Measurements from ENCODE around the gene AKT2. TPM values are rescaled to one million over a fixed set of nuclear protein-coding genes. Genes with fewer than 3 reads are reported as not detected.

AKT2 gene
- total RNA-seq, 1 experiment from 2014 or later: 141 TPM

GRCh38 chr19:40326201-40326600 is 41.1 kb upstream of the AKT2 start:
- ChIA-PET POLR2A (no interaction called here), RAD21 (ENCODE audit: low non-redundant PET in 1 of 2, low total read pairs in 2 of 2, uncharacterized antibody in 2 of 2, unreplicated experiment in 2 of 2) (no interaction called here), CTCF (no interaction called here)
- DNase-seq (ENCODE audit: low read depth, low spot score): no peak
- H2AFZ ChIP-seq (ENCODE audit: low read depth, low read length, poor library complexity, severe bottlenecking): no peak overlapping the region
- no peaks in the 10 kb centered on the region for H3K4me1 ChIP-seq (ENCODE audit: control insufficient read depth in 1 of 2, insufficient read depth in 2 of 2, low read length in 2 of 2)
- no peak for ATAC-seq
- H3K9me3 ChIP-seq (ENCODE audit: control insufficient read depth in 1 of 2, insufficient read depth in 1 of 2, low read depth in 1 of 2, low read length in 2 of 2): no peaks in the 10 kb centered on the region
- H3K9ac ChIP-seq (ENCODE audit: low read length): no peak overlapping the region
- no peak overlapping the region for H3K4me3 ChIP-seq (replicated peaks in 1 of 2; ENCODE audit: low read depth in 1 of 2, low read length in 2 of 2)
- no peak overlapping the region for H3K27ac ChIP-seq (ENCODE audit: low read depth, low read length)
- H3K79me2 ChIP-seq (ENCODE audit: insufficient read depth, low read length): no peaks in the 10 kb centered on the region
- TF ChIP-seq ZNF274 (IDR thresholded peaks at IDR 0.05; ENCODE audit: low read depth, low read length) (no peak), CTCF (IDR thresholded peaks at IDR 0.05 in 2 of 3, conservative IDR thresholded peaks at IDR 0.05 in 1 of 3; ENCODE audit: borderline replicate concordance in 1 of 3, insufficient read depth in 1 of 3, low read depth in 2 of 3, low read length in 2 of 3) (no peak), ZFX (IDR thresholded peaks at IDR 0.05) (no peak), SIN3A (IDR thresholded peaks at IDR 0.05; ENCODE audit: low read depth) (no peak), SP1 (IDR thresholded peaks at IDR 0.05; ENCODE audit: low read depth) (no peak), RAD21 (IDR thresholded peaks at IDR 0.05; ENCODE audit: low read depth) (no peak)
- no peak overlapping the region for H3K4me2 ChIP-seq (ENCODE audit: low read length)
- intact Hi-C loops (cut with micrococcal nuclease): no loop called here
- BruUV-seq (replicated peaks): no TSS peak
- H3K36me3 ChIP-seq (ENCODE audit: control insufficient read depth in 1 of 2, insufficient read depth in 2 of 2, low read length in 2 of 2): peaks cover 28 to 38% of the 10 kb centered on the region in 2 experiments; a peak in 3 of 4 replicates
- no peaks in the 10 kb centered on the region for H3K27me3 ChIP-seq (ENCODE audit: insufficient read depth, low read length)
- no peaks in the 10 kb centered on the region for H3K9me2 ChIP-seq (ENCODE audit: insufficient read depth)
- H4K20me1 ChIP-seq (ENCODE audit: insufficient read depth): no peaks in the 10 kb centered on the region

- Histone ChIP-seq H2AFZ (ENCODE audit: low read depth, low read length, poor library complexity, severe bottlenecking) (no peak overlapping the region), H3K9me2 (ENCODE audit: insufficient read depth) (no peaks in the 10 kb centered on the region), H3K9me3 (ENCODE audit: control insufficient read depth in 1 of 2, insufficient read depth in 1 of 2, low read depth in 1 of 2, low read length in 2 of 2) (no peaks in the 10 kb centered on the region), H3K27ac (ENCODE audit: low read depth, low read length) (no peak overlapping the region), H3K4me1 (ENCODE audit: control insufficient read depth in 1 of 2, insufficient read depth in 2 of 2, low read length in 2 of 2) (no peaks in the 10 kb centered on the region), H3K4me2 (ENCODE audit: low read length) (no peak overlapping the region), H3K9ac (ENCODE audit: low read length) (no peak overlapping the region), H3K4me3 (replicated peaks in 1 of 2; ENCODE audit: low read depth in 1 of 2, low read length in 2 of 2) (no peak overlapping the region), H3K36me3 (ENCODE audit: control insufficient read depth in 1 of 2, insufficient read depth in 2 of 2, low read length in 2 of 2) (peaks cover 24 to 37% of the 10 kb centered on the region in 2 experiments; a peak in 3 of 4 replicates), H3K27me3 (ENCODE audit: insufficient read depth, low read length) (no peaks in the 10 kb centered on the region), H4K20me1 (ENCODE audit: insufficient read depth) (no peaks in the 10 kb centered on the region), H3K79me2 (ENCODE audit: insufficient read depth, low read length) (no peaks in the 10 kb centered on the region)
- TF ChIP-seq ATF3 (IDR thresholded peaks at IDR 0.05) (no peak), YY1 (IDR thresholded peaks at IDR 0.05; ENCODE audit: extremely low read depth, insufficient replicate concordance, low read depth, low read length) (no peak), CTCF (IDR thresholded peaks at IDR 0.05 in 2 of 3, conservative IDR thresholded peaks at IDR 0.05 in 1 of 3; ENCODE audit: borderline replicate concordance in 1 of 3, insufficient read depth in 1 of 3, low read depth in 2 of 3, low read length in 2 of 3) (no peak), SP1 (IDR thresholded peaks at IDR 0.05; ENCODE audit: low read depth) (no peak), CBX3 (IDR thresholded peaks at IDR 0.05; ENCODE audit: low read depth) (no peak), CEBPB (IDR thresholded peaks at IDR 0.05; ENCODE audit: low read depth) (no peak)
- BruUV-seq (replicated peaks): no TSS peak
- ChIA-PET POLR2A (no interaction called here), CTCF (no interaction called here), RAD21 (ENCODE audit: low non-redundant PET in 1 of 2, low total read pairs in 2 of 2, uncharacterized antibody in 2 of 2, unreplicated experiment in 2 of 2) (no interaction called here)
- no peak for DNase-seq (ENCODE audit: low read depth, low spot score)
- ATAC-seq: no peak
- intact Hi-C loops (cut with micrococcal nuclease): no loop called here
Observed at GRCh38 chr19:40323705-40324104, 38.6 kb upstream of the AKT2 start.
